ENCODE results near the gene NEK9. TPM values are rescaled to one million over a fixed set of nuclear protein-coding genes. Genes with fewer than 3 reads are reported as not detected.
A peak's percentile ranks its signal among the peaks of the same experiment; 100 is the strongest.

NEK9 gene
- total and polyA plus RNA-seq, 12 donors, result 26.9 to 138 (median 110) TPM

DNA sequence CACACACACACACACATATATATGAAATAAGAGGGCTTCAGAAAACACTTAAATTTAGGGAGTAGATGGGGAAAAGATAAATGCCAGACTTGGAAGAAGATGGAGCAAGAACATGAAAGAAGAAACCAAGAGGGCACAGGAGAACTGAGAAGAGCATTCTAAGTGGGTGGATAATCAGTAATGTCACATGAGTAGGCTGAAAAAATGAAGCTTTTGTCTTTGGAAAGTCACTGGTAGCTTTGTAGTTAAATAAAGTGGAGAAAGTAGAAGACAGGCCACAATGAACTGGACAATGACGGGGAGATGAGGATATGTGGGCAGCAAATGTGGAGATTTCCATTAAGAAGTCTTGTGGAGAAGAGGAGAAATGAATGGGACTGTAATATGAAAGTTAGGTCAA, 59.6 kb downstream of the NEK9 start:
- ATAC-seq, result no peak
- peaks cover 0 to 6% (median 0%) of the 10 kb centered on the region in 9 donors for H3K36me3 ChIP-seq
- H3K27me3 ChIP-seq, result no peaks in the 10 kb centered on the region
- intact Hi-C loops (cut with DNase I), result loop anchor here in 4 of 10 donors (5.0 to 10.0 kb wide), 5 partner anchors 62 to 155 kb away; partner anchors contain the start of gene EIF2B2 (in 3 of the 4)
- peaks cover 7 to 67% (median 44%) of the 10 kb centered on the region in 9 donors for H3K4me1 ChIP-seq
- WGBS, 2 donors, result 90 to 100% methylated on average over 1 of the region's 1 CpG
- no peak for DNase-seq
- peak overlapping the region in 2 of 10 donors; percentile 94 to 96 for H3K27ac ChIP-seq
- H3K4me3 ChIP-seq, result no peak overlapping the region
- TF ChIP-seq, protein P1, sequence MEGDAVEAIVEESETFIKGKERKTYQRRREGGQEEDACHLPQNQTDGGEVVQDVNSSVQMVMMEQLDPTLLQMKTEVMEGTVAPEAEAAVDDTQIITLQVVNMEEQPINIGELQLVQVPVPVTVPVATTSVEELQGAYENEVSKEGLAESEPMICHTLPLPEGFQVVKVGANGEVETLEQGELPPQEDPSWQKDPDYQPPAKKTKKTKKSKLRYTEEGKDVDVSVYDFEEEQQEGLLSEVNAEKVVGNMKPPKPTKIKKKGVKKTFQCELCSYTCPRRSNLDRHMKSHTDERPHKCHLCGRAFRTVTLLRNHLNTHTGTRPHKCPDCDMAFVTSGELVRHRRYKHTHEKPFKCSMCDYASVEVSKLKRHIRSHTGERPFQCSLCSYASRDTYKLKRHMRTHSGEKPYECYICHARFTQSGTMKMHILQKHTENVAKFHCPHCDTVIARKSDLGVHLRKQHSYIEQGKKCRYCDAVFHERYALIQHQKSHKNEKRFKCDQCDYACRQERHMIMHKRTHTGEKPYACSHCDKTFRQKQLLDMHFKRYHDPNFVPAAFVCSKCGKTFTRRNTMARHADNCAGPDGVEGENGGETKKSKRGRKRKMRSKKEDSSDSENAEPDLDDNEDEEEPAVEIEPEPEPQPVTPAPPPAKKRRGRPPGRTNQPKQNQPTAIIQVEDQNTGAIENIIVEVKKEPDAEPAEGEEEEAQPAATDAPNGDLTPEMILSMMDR (IDR thresholded peaks at IDR 0.05), result no peak
- H3K9me3 ChIP-seq, result no peaks in the 10 kb centered on the region

DNA sequence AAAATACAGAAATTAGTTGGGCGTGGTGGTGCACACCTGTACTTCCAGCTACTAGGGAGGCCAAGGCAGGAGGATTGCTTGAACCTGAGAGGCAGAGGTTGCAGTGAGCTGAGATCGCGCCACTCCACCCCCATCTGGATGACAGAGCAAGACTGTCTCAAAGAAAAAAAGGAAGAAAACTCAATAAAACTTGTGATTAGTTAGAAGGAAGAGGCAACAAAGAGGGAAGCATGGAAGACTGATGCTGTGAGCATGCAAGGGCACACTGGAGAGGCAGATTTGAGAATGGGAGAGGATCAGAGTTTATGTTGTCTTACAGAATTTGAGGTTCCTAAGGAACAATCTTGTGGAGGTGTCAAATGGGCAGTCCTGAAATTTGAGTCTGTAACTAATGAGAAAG, 60.2 kb downstream of the NEK9 start:
- Histone ChIP-seq H3K27ac (no peak overlapping the region), H3K9me3 (no peaks in the 10 kb centered on the region), H3K36me3 (peaks cover 0 to 6% (median 0%) of the 10 kb centered on the region in 9 donors), H3K27me3 (no peaks in the 10 kb centered on the region), H3K4me1 (peaks cover 7 to 61% (median 41%) of the 10 kb centered on the region in 9 donors), H3K4me3 (no peak overlapping the region)
- DNase-seq (no peak), ATAC-seq (no peak)
- WGBS, 2 donors, result 97 to 99% methylated on average over 3 of the region's 3 CpGs
- TF ChIP-seq, protein P1 (IDR thresholded peaks at IDR 0.05), result no peak
- intact Hi-C loops (cut with DNase I), result loop anchor here in 4 of 10 donors (5.0 to 10.0 kb wide), 5 partner anchors 62 to 154 kb away; partner anchors contain the start of gene EIF2B2 (in 3 of the 4)

DNA sequence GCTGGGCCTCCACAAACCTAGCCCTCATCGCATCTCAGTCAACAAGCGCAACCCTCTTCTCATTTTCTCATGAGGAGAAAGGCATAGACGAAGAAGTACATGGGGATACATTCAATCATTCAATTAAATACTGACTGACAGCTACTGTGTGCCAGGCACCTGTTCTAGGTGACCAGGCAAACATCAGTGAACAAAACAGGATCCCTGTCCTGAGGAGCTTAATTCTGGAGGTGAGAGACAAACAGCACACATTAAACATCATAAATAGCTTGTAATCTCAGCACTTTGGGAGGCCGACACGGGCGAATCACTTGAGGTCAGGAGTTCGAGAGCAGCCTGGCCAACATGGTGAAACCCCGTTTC, 62.7 kb downstream of the NEK9 start:
- H3K4me1 ChIP-seq, result peaks cover 2 to 41% (median 26%) of the 10 kb centered on the region in 9 donors
- H3K27me3 ChIP-seq, result no peaks in the 10 kb centered on the region
- intact Hi-C loops (cut with DNase I), result loop anchor here in 1 of 10 donors (10.0 kb wide), 1 partner anchor 59 kb away; the partner anchor contains the start of gene EIF2B2
- peak overlapping the region in 8 of 10 donors; percentile 14 to 86 (median 74) for H3K27ac ChIP-seq
- WGBS, 2 donors, result 58 to 60% methylated on average over 8 of the region's 8 CpGs
- ATAC-seq, result no peak
- TF ChIP-seq, protein P1 (IDR thresholded peaks at IDR 0.05), result no peak
- peak overlapping the region in 9 of 10 donors; percentile 60 to 94 (median 74) for H3K4me3 ChIP-seq
- H3K36me3 ChIP-seq, result peaks cover 0 to 23% (median 0%) of the 10 kb centered on the region in 9 donors
- peaks cover 0 to 6% (median 0%) of the 10 kb centered on the region in 11 donors for H3K9me3 ChIP-seq
- DNase-seq, result no peak

DNA sequence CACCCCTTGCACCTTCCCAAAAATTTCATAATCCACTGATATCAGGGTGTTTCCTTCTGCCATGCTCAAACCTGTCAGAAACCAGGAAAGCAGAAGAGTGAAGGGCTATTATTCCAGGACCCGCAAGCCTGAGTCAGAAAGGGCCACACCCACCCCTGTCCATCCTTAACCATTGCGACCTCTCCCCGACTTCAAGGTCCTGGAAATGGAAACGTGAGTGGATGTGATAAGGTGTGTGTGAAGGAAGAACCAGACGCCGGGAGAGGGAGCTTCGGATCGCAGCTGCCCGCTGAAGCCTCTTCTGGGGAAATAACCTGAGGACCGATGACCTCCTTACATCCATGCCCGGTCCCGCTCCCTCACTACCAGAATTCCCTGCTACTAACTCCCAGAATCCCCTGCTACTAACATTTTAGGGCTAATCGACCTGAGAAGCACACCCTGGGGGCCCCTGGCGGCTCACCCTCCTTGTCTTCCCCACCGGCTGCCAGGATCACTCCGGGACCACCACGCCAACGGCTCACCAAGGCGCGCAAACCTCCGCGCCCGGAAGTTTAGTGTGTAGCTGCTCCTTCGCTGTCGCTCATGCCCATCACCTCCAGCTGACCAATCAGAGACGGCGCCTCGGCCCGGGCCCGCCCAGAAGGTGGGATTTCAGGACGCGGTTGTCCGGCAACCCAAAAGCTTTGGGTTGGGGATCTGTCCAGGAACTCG, 63.2 kb downstream of the NEK9 start, which contains the start of gene ACYP1:
Gene ACYP1 (minus strand): TSS at position 534 of the 714 bp plus-strand sequence. CDS start 471 bp downstream, at position 63.
- WGBS, 2 donors, result 1 to 2% methylated on average over 34 of the region's 34 CpGs
- peak; percentile 91 to 98 (median 96) for ATAC-seq
- intact Hi-C loops (cut with DNase I), result loop anchor here in 1 of 10 donors (10.0 kb wide), 1 partner anchor 59 kb away; the partner anchor contains the start of gene EIF2B2
- Histone ChIP-seq H3K9me3 (peaks cover 0 to 6% (median 0%) of the 10 kb centered on the region in 11 donors), H3K27me3 (no peaks in the 10 kb centered on the region), H3K27ac (peak within 1 kb of the TSS in 9 of 10 donors; percentile 14 to 86 (median 72)), H3K4me3 (peak within 1 kb of the TSS; percentile 47 to 94 (median 74)), H3K4me1 (peaks cover 2 to 41% (median 26%) of the 10 kb centered on the region in 9 donors), H3K36me3 (peaks cover 0 to 23% (median 0%) of the 10 kb centered on the region in 9 donors)
- TF ChIP-seq, protein P1 (IDR thresholded peaks at IDR 0.05), result peak in 1 of 9 donors; percentile 14
- peak; percentile 92 to 94 for DNase-seq
